HG03159 (cell line): ENCODE results near the gene FKBP14.
"Not testable (repeated sequence)": the region's sequence is repeated elsewhere in the genome, so short reads cannot be mapped to it uniquely, and the experiment has no call there.

Source experiments
- ATAC-seq: cut with Tn5 transposase; IDR thresholded peaks from one replicate; pipeline ENCODE4 v1.9.1; 2021; ENCODE audit warnings: mild to moderate bottlenecking, moderate library complexity; ENCODE audit not compliant: unreplicated experiment

Gene FKBP14

GRCh38 chr7:29962035-29962434, 64.5 kb downstream of the FKBP14 start:
- no peak for ATAC-seq

- ATAC-seq, result not testable (repeated sequence)
Observed at GRCh38 chr7:29961611-29962010, 64.9 kb downstream of the FKBP14 start.
